ENCODE data around the gene JAG1.
"Not testable (repeated sequence)": the region's sequence is repeated elsewhere in the genome, so short reads cannot be mapped to it uniquely, and the experiment has no call there.

JAG1 gene

DNA sequence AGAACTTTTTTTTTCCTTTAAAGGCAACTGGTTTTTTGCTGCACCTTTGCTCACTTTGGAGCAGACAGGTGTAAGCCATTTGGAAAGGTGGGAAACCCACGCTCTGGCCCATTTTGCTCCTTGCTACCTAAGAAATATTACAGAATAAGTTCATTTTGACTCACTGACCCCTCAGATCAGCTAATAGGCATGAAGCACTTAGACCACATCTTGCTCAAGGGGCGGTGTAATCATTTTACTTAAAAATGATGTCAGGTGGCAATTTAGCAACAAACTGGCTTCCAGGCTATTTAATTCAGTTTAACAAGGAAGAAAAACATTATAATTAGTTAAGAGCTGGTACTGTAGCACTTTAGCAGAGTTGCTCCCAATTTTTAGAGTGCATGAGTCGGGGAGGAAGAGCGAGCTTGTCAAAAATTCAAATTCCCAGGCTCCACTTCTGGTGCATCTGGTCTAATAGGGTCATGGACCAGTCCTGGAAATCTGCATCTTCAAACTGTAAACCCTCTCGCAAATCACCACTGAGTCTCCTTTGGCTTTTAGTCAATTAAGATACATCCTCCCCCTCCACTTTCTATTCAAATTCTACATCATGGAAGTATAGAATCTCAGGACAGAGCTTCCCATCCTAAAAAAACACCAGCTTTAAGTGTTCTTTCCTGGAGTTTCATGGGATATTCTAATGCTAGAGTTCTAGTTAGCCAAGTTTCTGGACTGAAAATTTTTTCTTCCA is 38.2 kb downstream of the JAG1 start:
- DNase-seq, result no peak

DNA sequence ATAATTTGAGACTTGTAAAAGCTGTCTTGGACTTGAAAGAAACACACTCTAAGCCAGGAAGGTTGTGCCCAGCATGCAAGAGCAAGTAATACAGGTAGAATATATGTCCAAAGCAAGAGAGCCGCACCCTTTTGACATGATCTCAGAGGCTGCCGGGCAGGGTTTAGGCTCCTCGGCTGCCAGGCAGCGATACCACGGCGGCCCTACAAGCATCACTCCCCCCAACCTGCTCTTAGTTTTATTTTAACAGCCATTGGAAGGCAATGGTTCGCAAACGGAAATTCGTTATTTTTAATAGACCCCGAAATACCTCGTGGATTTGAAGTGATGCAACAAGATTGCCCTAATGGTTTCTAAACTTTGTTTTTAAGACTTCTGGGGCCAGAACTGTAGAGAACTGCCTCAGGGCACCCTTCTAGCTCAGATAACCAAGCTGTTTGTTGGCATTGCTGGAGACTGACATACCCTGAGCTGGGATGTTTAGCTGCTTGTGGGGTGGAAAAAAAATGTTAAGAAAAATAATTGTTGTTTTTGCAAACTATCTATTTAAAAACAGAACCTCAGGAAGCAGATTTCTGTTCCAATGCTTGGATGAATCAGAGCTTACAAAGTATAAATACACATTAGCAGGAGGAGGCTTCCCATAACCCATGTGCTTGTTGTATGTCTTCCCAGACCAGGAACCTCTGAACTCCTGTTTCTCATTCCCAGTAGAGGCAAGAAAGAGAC is 39.0 kb downstream of the JAG1 start:
- no peak for DNase-seq

DNA sequence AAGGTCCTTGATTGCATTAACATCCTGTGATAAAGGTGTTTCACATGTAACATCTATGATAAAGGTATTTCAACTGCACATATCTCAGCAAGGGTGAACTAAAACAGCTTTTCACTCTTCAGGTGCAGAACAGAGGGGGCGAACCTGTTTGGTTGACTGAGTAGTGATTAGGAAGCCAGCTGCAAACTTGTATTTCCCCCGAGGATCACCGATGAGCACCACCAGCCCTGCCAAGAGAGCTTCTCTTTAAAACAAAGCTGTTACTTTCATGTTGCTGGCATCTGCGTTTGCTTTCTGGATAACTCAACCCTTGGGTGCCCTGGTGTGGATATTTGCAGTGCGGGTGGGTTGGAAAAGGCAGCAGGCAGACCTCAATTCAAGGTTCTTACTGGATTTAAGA is 39.6 kb downstream of the JAG1 start:
- DNase-seq, result no peak

DNA sequence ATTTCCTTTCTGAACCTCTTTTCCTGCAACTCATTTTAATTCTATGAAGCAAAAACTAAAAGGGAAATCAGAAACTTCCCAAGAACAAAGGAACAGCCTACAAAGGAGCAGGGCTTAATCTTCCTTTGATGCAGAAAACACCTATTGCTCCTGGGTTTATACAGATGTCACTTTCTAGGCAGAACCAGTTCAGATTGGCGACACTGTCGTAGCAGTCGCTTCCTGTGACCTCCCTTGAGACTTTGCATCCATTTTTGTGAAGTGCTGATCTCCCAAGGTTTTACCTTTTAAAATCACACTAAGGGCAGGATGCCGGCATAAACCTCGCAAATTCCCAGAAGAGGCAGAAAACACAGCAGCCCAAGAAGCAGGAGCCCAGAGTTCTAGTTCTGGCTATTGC is 40.1 kb downstream of the JAG1 start:
- DNase-seq, result no peak

DNA sequence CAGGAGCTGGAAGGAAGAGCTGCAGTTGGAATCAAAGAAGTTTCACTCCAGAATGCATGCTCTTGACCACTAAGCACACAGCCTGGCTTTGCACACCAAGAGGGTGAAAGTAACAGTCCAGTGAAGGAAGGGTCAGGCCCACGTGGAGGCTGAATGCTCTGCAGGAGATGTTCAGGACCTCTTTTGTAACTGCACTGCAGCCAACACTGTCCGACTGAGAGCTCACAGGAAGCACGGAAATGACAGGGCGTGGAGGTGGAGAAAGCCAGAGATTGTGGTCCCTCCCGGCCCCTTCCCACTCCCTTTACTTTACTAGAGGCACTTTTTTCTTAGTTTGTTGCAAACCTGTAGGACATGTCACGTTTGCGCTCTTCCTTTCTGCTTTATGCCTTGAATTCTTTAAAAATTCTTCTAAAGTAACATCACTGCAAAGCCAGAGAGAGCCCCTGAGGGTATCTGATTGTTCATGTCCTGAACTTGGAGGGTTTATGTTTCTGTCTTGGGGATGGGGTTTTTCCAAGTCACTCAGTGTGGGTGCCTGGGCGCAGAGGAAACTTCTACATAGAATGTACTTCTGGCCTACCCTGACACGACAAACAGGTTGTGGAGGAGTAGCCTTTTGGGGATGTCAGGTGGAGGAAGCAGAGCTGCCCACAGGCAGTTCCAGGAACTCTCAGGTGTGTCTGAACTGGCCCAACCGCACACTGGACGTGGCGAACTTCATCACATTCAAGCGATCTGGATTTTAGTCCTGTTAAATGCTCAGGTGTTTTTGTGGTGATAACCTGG is 40.9 kb downstream of the JAG1 start:
- no peak for DNase-seq

DNA sequence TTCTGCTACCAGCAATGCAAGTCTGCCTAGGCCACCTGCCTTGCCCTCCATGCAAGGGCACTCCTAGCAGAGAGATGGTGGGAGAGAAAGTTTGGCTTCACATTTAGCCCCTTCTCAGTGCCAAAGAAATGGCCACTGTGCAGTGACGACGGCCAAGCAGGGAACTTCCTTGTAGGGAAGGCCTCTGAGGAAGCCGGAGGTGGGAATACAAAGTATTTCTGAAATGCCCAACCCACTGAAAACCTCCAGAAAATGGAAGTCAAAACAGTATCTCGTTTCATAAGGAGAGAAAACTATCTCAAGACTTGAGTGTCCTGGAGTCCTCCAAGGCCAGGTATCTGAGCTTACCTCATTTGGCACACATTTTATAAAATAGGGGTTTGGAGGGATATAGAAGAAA is 42.7 kb downstream of the JAG1 start:
- no peak for DNase-seq

DNA sequence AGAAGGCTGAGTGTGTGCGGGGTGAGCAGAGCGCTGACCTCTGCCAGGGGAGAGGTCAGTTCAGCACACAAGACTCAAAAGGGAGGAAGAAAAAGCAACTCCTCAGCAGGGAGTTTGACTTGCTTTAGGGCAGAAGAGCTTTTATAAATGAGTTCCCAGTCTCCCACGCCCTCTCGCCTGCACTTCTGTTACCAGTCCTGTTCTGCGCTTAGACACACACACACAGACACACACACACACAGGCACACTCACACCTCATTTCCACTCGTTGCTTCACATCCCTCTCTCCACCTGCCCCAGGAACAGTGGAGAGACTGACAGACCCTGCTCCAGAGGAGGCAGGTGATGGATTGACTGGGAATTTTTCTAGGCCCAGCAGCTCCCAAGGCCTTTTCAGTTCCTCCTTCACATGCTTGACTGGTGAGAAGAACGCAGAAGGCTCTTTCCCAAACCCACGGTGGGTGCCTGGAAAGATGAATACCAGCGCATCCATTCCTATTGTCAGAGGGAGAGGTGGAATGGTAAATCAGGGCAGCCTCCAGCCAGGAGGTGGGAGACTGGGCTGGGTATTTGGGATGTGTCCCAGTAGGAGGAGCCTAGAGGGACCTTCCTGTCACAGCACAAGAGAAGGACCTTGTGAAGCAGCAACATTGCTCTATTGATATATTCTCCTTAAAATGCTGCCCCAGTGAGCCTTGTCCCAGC is 43.7 kb downstream of the JAG1 start:
- no peak for DNase-seq

DNA sequence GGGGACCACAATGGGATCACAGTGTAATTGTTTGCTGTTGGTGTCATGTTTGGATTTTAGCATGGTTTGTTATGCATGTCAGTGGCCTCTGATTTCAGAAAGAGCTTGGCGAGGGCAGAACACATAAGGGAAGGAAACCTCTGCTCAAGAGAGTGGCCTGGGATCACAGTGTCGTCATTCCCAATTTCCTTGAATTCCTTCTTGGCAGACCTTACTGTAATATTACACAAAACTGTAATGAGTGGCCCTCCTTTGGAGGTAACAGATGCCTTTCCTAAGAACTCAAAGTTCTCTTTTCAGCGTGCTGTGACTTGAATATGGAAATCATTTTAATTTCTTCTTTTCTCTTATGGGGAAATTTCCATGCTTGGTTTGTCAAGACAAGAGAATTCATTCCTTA is 46.9 kb downstream of the JAG1 start:
- no peak for DNase-seq

DNA sequence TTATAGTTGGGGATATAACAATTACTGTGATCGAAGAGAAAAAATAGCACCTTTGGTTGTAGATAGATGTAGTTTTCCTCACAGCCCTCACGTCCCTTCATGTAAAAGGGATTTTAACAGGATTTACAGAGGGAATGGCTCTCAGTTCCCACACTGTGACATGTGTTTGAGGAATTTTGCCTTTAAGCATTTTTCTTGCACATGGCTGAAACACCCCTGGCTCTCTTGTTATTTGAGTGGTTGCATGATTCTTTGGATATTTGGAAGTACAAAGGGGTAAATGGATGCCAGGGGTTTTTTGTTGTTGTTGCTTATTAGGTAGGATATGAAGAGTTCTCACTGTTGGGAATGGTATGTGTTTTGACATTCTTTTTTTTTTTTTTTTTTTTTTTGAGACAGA is 48.2 kb downstream of the JAG1 start:
- DNase-seq, result no peak

DNA sequence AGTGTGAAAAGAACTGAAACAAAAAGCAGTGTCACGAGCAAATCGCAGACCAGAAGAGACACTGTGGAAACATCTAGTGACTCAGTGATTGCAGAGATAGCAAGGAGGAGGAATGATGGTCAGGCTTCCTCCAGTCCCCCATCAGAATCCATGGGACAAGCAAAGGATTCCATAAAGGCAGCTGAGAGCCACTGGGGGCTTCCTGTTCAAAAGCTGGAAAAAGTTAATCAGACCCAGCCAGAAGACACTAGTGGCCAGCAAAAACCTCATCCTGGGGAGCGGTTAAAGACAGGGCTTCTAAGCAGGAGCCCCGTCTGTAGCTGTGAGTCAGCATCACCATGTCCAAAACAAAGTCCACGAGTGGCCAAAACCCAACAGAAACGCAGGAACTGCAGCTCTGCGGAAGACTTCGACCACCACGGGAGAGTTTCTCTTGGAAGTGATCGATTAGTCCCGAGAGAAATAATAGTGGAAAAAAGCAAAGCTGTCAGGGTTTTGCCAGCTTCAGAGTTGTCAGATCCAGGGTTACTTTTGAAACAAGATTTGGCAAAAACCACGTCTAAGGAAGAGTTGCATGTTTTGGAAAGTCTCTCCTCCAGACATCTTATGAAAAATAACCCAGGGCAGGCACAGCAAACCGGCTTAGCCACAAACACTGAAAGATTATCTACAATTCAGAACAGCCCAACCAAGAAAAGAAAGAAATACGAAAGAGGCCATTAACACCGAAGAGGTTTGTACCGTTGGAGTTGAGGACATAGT is 51.0 kb downstream of the JAG1 start:
- no peak for DNase-seq

DNA sequence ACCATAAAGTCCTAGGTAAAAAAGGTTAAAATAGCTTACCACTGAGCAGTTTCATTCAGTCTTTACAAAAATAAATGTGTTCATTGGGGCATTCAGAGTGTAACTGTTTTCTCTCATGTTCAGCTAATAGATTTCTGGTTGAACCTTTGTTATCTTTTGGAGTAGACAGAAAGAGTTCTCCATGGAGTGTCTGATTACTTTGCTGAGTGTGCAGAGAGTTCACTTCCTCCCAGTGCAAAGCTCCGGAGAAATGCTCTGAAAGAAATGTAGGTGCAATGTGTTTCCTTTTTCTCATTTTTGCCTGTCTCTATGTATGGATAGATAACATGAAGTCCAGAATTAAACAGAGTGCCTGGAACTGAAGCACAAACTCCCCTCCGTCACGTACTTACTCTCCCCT is 52.6 kb downstream of the JAG1 start:
- DNase-seq, result no peak

DNA sequence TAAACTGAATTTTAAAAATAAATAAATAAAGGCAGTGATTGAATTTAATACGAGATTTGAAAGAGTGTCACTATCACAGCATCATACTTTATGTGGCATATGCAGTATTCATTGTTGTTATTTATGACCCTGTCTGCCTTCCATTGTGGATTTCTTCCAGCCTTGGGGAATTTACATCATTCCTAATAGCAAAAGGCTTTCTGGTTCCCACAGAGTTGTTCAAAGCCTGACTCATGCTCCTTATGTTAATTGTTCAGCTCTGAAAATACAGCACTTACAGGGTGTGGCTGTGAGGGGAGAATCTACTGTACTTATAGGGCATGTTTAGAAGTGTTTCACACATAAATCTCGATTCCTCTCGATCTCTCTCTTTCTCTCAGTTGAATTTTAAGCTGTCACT is 54.4 kb downstream of the JAG1 start:
- no peak for DNase-seq

DNA sequence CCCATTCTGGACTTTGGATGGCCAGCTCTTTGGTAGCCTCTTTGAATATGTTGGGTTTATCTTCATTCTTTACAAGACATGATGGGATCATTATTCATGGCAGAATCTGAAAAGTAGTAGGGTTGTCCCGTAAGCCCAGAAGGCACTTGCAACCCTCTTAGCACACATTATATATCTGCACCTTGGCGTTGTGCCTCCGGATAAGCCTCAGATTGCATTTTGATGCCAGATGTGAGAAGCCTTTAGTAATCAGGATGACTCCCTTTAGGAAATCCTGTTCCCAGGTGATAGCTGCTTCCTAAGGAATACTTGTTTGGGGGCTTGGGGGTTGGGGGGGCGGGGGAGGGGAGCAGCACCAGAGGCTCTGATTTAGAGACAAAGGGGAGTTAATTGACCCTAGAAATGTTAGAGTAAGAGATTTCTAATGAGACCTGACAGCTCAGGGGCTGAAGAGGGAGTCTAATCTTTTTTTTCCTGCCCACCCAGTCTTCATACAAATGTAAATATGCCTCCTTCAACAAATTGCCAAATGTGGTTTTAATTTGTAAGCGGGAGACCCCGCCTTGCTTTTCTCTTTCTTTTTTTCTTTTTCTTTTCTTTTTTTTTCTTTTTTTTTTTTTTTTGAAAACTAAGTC is 55.1 kb downstream of the JAG1 start:
- no peak for DNase-seq

DNA sequence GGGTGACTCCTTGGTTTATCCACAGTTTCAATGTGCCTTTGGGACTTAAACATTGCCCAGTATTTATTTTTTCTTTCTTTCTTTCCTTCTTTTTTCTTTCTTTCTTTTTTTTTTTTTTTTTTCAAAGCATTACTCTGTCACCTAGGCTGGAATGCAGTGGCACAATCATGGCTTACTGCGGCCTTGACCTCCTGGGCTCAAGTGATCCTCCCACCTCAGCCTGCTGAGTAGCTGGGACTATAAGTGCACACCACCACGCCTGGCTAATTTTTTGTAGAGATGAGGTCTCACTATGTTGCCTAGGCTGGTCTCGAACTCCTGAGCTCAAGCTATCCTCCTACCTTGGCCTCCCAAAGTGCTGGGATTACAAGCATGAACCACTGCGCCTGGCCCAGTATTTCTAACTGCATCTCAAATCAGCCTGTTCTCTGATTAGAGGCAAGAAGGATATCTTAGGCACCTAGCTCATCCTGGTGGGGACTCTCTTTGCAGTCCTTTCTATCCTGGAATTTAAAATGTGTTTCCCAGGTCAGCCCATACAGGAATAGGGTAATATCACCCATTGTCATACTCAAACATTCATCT is 56.2 kb downstream of the JAG1 start:
- DNase-seq, result not testable (repeated sequence)

DNA sequence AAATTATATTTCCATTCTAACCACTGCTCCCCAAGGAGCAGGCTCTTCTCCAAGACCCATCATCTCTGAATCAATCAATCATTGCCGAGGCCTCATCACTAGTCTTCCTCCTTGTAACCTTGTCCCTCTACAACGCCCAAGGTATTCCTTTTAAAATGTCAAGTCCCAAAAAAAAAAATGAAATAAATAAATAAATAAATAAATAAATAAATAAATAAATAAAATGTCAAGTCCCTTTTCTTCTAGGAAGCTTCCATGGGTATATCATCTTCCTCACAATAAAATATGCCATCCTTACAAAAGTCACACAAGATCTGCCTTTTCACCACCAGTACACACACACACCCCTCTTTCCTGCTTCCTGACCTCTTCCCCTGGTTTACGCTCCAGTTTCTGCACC is 57.6 kb downstream of the JAG1 start:
- DNase-seq, result no peak

DNA sequence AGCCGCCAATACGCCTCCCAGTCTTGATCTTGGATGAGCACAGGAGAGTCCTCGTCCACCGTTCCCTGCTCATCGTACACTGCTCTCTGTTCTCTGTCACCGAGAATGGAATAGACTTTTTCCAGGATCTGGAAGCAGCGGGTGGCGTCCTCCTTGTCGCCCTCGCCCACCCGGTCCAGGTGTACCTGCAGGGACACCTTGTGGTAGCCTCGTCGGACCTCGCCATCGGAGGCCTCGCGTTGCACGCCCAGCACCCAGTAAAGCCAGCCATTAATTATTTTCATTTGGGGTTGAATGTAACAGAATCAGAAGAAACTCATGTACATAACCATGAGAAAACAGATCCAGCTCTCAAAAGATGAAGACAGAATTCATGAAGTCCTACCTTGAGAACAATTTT is 59.9 kb downstream of the JAG1 start:
- no peak for DNase-seq

DNA sequence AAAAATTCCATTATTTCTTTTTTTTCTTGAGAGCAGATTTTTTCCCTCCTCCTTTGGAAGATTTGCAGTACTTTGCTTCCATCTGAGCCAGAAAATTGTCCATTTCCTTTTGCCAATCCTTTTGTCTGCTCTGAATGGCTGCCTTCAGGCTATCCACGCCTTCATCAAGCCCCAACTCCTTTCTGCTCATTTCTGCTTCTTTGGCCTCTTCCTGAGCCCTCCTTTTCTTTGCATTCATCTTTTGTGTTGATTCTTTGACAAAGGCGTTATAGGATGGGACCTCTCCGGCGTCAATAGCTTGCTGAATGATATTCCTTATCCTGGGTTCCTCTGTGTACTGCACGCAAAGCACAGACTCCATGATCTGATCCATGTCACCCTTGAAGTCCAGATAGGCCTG is 60.4 kb downstream of the JAG1 start:
- DNase-seq, result not testable (repeated sequence)

DNA sequence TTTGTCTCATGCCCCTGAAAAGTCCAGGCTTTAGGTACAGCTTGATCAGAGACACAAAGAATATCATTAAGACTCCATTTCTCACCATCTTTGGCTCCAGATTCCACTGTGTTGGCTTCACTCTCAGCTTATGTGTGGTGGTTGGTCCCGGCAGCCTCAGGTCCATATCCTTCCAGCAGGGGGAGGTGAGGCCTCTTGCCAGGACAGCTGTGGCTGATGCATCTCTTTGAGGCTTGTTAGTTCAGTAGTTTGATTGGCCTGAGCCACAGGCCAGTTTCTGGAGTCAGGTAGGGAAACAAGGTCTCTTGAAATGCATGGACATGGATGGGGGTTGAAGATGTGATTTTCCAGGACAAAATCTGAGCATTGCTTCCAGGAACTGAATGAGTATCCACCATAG is 62.4 kb downstream of the JAG1 start:
- no peak for DNase-seq

DNA sequence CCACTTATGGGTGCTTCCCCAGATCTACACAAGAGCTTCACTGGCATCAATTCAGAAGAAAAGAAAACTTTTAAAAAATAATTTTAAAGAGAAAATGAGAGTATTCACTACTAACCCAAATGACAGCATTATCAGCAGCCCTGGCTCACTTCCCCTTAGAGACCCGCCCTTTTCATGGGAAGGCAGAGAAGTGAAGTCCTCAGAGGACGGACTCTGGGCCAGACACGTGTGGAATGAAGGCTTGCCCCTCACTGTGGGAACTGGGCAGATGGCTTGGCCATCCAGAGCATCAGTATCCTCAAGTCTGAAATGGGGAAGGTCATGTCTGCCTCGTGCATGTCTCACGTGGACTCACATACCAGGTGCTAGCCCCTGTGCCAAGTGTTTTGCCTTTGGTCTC is 63.5 kb downstream of the JAG1 start:
- no peak for DNase-seq

DNA sequence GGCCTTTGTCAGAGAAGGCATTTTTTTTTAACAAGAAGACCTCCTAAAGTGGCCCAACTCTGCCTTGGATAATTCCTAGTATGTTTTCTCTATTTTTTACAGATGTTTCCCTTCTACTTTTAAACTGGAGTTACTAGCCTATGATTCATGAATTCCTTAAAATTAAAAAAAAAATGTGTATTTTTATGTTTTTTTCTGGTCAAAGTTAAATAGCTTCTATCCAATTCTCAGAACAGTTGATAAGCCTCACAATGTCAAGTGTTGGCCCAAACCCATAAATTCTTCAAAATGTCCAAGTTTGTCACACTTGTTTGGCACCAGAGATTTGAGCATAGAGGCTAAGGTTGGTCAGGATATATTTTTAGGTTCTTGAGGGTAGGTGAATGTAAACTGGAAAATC is 64.0 kb downstream of the JAG1 start:
- no peak for DNase-seq

DNA sequence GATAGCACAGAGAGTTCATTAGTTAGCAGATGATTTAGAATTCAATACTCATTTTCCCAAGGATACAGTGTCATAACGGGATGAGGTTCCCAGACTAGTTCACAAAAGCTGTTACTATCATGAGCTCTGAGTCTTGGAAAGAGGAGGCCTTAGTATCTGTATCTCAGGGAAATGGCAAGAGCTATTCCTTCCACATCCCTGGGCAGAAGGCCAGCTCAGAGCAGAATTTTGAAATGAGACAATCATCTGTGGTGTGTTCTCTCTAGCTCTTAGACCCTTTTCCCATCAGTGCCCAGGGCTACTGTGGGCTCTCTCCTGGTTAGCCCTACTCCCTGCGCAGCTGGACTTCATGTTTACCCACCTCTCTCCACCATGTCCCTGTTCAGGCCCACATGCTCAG is 64.5 kb downstream of the JAG1 start:
- DNase-seq, result no peak
